Muscle of leg (tissue), 11 donors: ENCODE measurements around the gene UBA3. TPM values are rescaled to one million over a fixed set of nuclear protein-coding genes. Genes with fewer than 3 reads are reported as not detected.

Source experiments
- DNase-seq: peaks from one replicate; pipeline ENCODE4 v3.0.0; 2013
- H3K27ac ChIP-seq: one replicate; pipeline ENCODE4 v1.5.1; 2013; ENCODE audit warnings: mild to moderate bottlenecking, low read length, control low read depth
- H3K27me3 ChIP-seq: one replicate; pipeline ENCODE4 v1.6.1; 2013; ENCODE audit warnings: low read length; ENCODE audit not compliant: control insufficient read depth, insufficient read depth
- H3K36me3 ChIP-seq: one replicate; pipeline ENCODE4 v1.6.1; 2013; ENCODE audit warnings: low read length; ENCODE audit not compliant: control insufficient read depth, insufficient read depth
- H3K4me1 ChIP-seq: one replicate; pipeline ENCODE4 v1.6.1; 2013; ENCODE audit warnings: low read length; ENCODE audit not compliant: control insufficient read depth, insufficient read depth
- H3K4me3 ChIP-seq: one replicate; pipeline ENCODE4 v1.5.1; 2013; ENCODE audit warnings: low read length, control low read depth
- H3K9me3 ChIP-seq: replicated peaks from 2 replicates; pipeline ENCODE4 v1.6.1; 2013; ENCODE audit warnings: low read depth, low read length; ENCODE audit not compliant: control insufficient read depth
- WGBS: methylation state at CpG from one replicate; pipeline ENCODE4 v1.1.5; 2013; ENCODE audit warnings: missing lambda C conversion rate; ENCODE audit not compliant: insufficient coverage; 5-methylcytosine and 5-hydroxymethylcytosine counted together
- polyA plus RNA-seq, 8 donors: library from polyadenylated mRNA; unstranded; fragments of 120-200 nt; gene quantifications; one replicate each; pipeline versions ENCODE4 v1.2.1 to v1.2.3, GENCODE V29; 2013; ENCODE audit warnings: inconsistent platforms in 1 of 8, low replicate concordance in 1 of 8; ENCODE audit not compliant: insufficient read length in 8 of 8, insufficient read depth in 1 of 8
- total RNA-seq: library from RNA; stranded (reverse); fragments of 120-200 nt; gene quantifications from one replicate; pipeline ENCODE4 v1.2.4, GENCODE V29; 2013

The UBA3 gene
- total and polyA plus RNA-seq, 9 donors = 40.9 to 51.1 (median 42.8) TPM

DNA sequence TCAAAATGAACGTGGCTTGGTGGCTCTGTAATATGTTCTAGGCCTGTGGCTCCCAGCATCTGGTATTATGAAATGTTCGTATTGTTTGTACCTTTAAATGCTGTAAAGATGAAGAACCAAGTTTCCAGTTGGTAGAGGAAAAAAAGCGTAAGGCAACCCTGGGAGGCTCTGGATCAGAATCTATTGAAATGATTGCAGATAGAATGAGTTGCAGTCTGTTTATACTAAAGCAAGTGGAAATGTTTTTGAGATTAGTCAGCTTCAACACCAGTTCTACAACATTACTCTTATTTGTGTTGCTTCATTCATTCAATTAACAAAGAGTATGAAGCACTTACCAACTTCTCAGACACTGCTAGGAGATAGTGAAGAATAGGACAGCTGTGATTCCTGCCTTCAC is 9.9 kb upstream of the UBA3 start:
- 73% methylated on average over 3 of the region's 3 CpGs for WGBS
- H3K4me3 ChIP-seq = no peak overlapping the region
- H3K27me3 ChIP-seq = no peaks in the 10 kb centered on the region
- H3K36me3 ChIP-seq = peaks cover 18% of the 10 kb centered on the region
- peaks cover 24% of the 10 kb centered on the region for H3K4me1 ChIP-seq
- no peak overlapping the region for H3K27ac ChIP-seq
- no peak for DNase-seq
- H3K9me3 ChIP-seq = no peaks in the 10 kb centered on the region

- H3K27ac ChIP-seq = no peak overlapping the region
Observed at GRCh38 chr3:69088063-69088462, 7.9 kb upstream of the UBA3 start.

DNA sequence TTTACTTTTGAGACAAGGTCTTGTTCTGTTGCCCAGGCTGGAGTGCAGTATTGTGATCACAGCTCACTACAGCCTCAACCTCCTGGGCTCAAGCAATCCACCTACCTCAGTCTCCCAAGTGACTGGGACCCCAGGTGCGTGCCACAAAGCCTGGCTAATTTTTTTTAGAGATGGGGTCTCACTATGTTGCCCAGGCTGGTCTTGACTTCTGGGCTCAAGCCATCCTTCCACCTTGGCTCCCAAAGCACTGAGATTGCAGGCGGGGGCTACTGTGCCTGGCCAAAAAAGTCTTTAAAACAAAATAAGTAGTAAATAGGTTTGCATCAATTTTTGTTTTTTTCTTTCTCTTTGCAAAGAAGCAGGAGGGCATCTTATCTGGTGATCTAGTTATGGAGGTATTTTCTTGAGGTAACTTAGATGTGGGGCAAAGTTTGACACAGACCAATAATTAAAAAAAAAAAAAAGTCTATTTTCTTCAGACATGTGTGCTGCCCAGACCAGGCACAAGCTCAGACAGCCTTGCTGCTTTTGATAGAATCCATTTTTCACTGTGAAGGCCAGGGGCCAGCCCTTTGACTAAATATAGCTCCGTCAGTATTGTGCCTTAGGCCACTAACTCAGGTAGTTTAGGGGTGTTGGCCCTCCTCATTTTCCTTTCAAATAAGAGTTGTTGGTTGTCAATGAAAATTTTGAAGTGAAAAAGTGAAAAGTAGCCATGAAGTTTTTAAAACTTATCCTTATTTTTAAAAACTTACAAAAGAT is 7.0 kb upstream of the UBA3 start:
- no peak for DNase-seq

More at GRCh38 chr3:69088063-69088462, 7.9 kb upstream of the UBA3 start:
- Histone ChIP-seq H3K4me3 (no peak overlapping the region), H3K27me3 (no peaks in the 10 kb centered on the region), H3K4me1 (peaks cover 32% of the 10 kb centered on the region), H3K9me3 (no peaks in the 10 kb centered on the region), H3K36me3 (peaks cover 10% of the 10 kb centered on the region)
- no CpG with 5 or more reads among the region's 2 CpGs for WGBS
- DNase-seq = peak; percentile 34

DNA sequence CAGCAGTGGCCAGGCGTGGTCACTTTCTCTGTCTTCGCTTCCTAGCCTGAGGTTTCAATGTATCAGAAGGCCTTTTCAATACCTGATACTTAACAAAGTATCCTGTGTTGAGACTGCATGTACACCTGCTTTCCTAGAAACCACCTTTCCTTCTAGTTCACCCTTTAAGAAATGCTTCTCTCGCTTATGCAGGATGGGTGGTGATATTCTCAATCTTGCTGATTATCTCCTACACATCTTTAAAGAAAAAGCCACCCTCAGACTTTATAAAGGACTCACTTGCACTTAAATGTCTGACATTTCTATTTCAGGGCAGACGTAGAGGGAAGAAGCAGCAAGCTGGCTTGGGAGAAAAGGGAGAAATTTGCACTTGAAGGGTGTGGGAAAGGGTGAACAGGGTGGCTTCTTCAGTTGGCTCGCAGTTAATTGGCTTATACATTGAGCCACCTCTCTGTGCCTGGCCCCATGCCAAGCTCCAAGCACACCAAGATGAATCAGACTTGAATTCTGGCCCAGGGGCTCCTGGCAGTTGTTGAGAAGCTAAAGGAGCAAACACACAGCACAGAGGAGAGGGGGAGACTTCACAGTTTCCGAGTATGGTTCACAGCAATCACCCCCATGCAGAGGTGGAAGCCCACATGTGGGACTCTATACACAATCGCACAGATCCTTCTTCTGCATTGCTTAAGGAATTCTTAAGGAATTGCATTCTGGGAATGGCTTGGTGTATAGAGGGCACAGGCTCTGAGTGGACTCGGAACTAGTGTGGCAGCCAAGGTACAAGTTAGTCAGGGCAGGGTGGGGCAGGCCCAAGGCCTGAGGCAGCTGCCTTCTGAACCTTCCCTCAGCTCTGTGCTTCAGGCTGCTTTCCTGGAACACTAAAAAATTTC is 5.9 kb upstream of the UBA3 start:
- peak; percentile 92 for DNase-seq
- peak overlapping the region; percentile 88 for H3K27ac ChIP-seq
- H3K4me1 ChIP-seq = peaks cover 40% of the 10 kb centered on the region
- H3K36me3 ChIP-seq = peaks cover 6% of the 10 kb centered on the region
- H3K4me3 ChIP-seq = peak overlapping the region; percentile 90
- H3K27me3 ChIP-seq = no peaks in the 10 kb centered on the region
- 0% methylated on average over 1 of the region's 8 CpGs for WGBS
- H3K9me3 ChIP-seq = no peaks in the 10 kb centered on the region

More for the DNA sequence above, 7.0 kb upstream of the UBA3 start:
- Histone ChIP-seq H3K27me3 (no peaks in the 10 kb centered on the region), H3K27ac (peak overlapping the region; percentile 88), H3K9me3 (no peaks in the 10 kb centered on the region), H3K36me3 (peaks cover 9% of the 10 kb centered on the region), H3K4me3 (peak overlapping the region; percentile 1), H3K4me1 (peaks cover 35% of the 10 kb centered on the region)
- WGBS = 100% methylated on average over 1 of the region's 3 CpGs

DNA sequence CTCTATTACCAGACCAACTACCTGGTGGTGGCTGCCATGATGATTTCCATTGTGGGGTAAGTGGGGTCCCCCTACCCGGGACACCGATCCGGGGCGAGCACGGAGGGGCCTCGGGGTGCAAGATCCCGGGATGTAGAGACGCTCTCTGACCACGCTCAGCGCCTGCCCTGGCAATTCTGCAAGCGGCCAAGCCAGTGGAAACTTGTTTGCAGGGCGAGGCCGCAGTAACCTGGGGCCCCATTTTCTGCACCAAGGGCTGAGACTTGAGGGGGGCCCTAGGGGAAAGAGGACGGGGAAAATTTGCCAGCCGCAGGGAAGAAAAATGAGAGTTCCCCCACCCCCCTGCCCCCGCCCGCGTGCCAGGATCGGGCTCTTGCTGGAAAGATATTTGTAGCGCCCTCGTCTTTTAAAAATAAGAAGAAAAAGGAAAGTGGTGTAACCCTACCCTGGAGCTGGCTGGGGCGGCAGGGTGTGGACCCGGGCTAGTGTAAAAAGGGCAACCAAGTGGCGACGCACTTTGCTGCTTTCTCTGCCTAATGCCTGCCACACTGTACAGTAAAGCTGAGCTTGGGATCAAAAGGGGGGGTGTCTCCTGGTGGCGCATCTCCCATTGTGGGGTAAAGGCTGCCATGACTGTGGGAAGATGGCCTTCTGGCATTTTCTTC is 5.1 kb upstream of the UBA3 start:
- DNase-seq = peak; percentile 53
- Histone ChIP-seq H3K27ac (peak overlapping the region; percentile 88), H3K4me1 (peaks cover 44% of the 10 kb centered on the region), H3K27me3 (no peaks in the 10 kb centered on the region), H3K9me3 (no peaks in the 10 kb centered on the region), H3K36me3 (peaks cover 6% of the 10 kb centered on the region), H3K4me3 (peak overlapping the region; percentile 90)
- under 1% methylated on average over 11 of the region's 26 CpGs for WGBS

GRCh38 chr3:69084326-69085167 is 4.4 kb upstream of the UBA3 start, which contains the start of gene ARL6IP5:
ARL6IP5 (plus strand) TSS chr3:69084937; CDS start chr3:69085048, 111 bp downstream.
- Histone ChIP-seq H3K27me3 (no peaks in the 10 kb centered on the region), H3K4me3 (peak within 1 kb of the TSS; percentile 90), H3K9me3 (no peaks in the 10 kb centered on the region), H3K4me1 (peaks cover 41% of the 10 kb centered on the region), H3K36me3 (peaks cover 2% of the 10 kb centered on the region), H3K27ac (peak within 1 kb of the TSS; percentile 88)
- DNase-seq = peak; percentile 98
- WGBS = 3% methylated on average over 24 of the region's 32 CpGs

GRCh38 chr3:69082805-69083204 is 2.6 kb upstream of the UBA3 start:
- H3K4me3 ChIP-seq = no peak overlapping the region
- no peaks in the 10 kb centered on the region for H3K27me3 ChIP-seq
- no peaks in the 10 kb centered on the region for H3K36me3 ChIP-seq
- peak overlapping the region; percentile 54 for H3K27ac ChIP-seq
- H3K9me3 ChIP-seq = no peaks in the 10 kb centered on the region
- H3K4me1 ChIP-seq = peaks cover 41% of the 10 kb centered on the region
- DNase-seq = peak; percentile 80

- DNase-seq = no peak
- no peaks in the 10 kb centered on the region for H3K36me3 ChIP-seq
- no peaks in the 10 kb centered on the region for H3K9me3 ChIP-seq
- no peak overlapping the region for H3K4me3 ChIP-seq
- H3K27ac ChIP-seq = peak overlapping the region; percentile 39
- H3K4me1 ChIP-seq = peaks cover 40% of the 10 kb centered on the region
- no peaks in the 10 kb centered on the region for H3K27me3 ChIP-seq
- no CpG with 5 or more reads among the region's 2 CpGs for WGBS
Observed at GRCh38 chr3:69082361-69082760, 2.2 kb upstream of the UBA3 start.

- 74% methylated on average over 5 of the region's 5 CpGs for WGBS
- Histone ChIP-seq H3K9me3 (no peaks in the 10 kb centered on the region), H3K36me3 (no peaks in the 10 kb centered on the region), H3K27me3 (no peaks in the 10 kb centered on the region), H3K4me3 (no peak overlapping the region), H3K4me1 (peaks cover 33% of the 10 kb centered on the region), H3K27ac (peak overlapping the region; percentile 39)
- DNase-seq = peak; percentile 62
Observed at GRCh38 chr3:69081583-69082262, 1.6 kb upstream of the UBA3 start.
